Measurements from ENCODE around the gene RHCE.
A peak's percentile ranks its signal among the peaks of the same experiment; 100 is the strongest.

Gene RHCE

GRCh38 chr1:25432749-25433388 lies 12.2 kb upstream of the RHCE start (continued):
- TF ChIP-seq ZBTB26 (tag by site-specific recombination; optimal IDR thresholded peaks at IDR 0.05) (no peak), MYNN (tag by site-specific recombination; IDR thresholded peaks at IDR 0.05; ENCODE audit: borderline replicate concordance) (no peak), GLIS2 (tag by site-specific recombination; IDR thresholded peaks at IDR 0.05) (no peak), ZFP41 (tag by site-specific recombination; IDR thresholded peaks at IDR 0.05; ENCODE audit: borderline replicate concordance) (no peak), ZNF747 (tag by site-specific recombination; IDR thresholded peaks at IDR 0.05) (no peak), ZNF623 (tag by site-specific recombination; IDR thresholded peaks at IDR 0.05) (no peak)

GRCh38 chr1:25431955-25432719 lies 11.5 kb upstream of the RHCE start:
- Histone ChIP-seq H3K4me1 (ENCODE audit: control insufficient read depth, insufficient read depth, low read length) (peaks cover 35% of the 10 kb centered on the region), H3K4me3 (ENCODE audit: low read depth, low read length) (peak overlapping the region; percentile 84), H3K27ac (ENCODE audit: extremely low read depth, low read depth, low read length) (no peak overlapping the region), H3K36me3 (ENCODE audit: control insufficient read depth in 2 of 2, insufficient read depth in 1 of 2, low read length in 2 of 2) (no peaks in the 10 kb centered on the region), H3K9me3 (ENCODE audit: control insufficient read depth, insufficient read depth, low read depth, low read length) (no peaks in the 10 kb centered on the region)
- ChIA-PET POLR2A (interaction anchor here (0.6 to 1.6 kb wide), 3 partner anchors 27 to 254 kb away, joined by 3 to 7 read pairs (median 3); partner anchors contain the start of gene RSRP1), CTCF (interaction anchor here (0.6 to 1.4 kb wide), 4 partner anchors 19 to 193 kb away, joined by 3 to 10 read pairs (median 5); no protein-coding TSS in a partner anchor)
- TF ChIP-seq SCRT2 (tag by site-specific recombination; IDR thresholded peaks at IDR 0.05) = peak; percentile 76
- TF ChIP-seq ZBTB17 (tag by site-specific recombination; IDR thresholded peaks at IDR 0.05) = peak; percentile 67
- TF ChIP-seq ZNF132 (tag by site-specific recombination; IDR thresholded peaks at IDR 0.05; ENCODE audit: borderline replicate concordance) = no peak
- TF ChIP-seq SCRT1 (tag by site-specific recombination; IDR thresholded peaks at IDR 0.05; ENCODE audit: borderline replicate concordance) = peak; percentile 40; the same call in 1 of the 2 replicates
- TF ChIP-seq ZNF18 (tag by site-specific recombination; IDR thresholded peaks at IDR 0.05) = no peak
- no peak for TF ChIP-seq ZNF248 (tag by site-specific recombination; IDR thresholded peaks at IDR 0.05)
- peak; percentile 49; the same call in 1 of the 2 replicates for TF ChIP-seq ZBTB20 (tag by site-specific recombination; IDR thresholded peaks at IDR 0.05)
- TF ChIP-seq OSR2 (tag by site-specific recombination; IDR thresholded peaks at IDR 0.05) = 0 out of 2 replicates have a peak, but pooled peaks have one; percentile 20
- TF ChIP-seq BCL6B (tag by site-specific recombination; IDR thresholded peaks at IDR 0.05) = no peak
- no peak for TF ChIP-seq ZFP41 (tag by site-specific recombination; IDR thresholded peaks at IDR 0.05; ENCODE audit: borderline replicate concordance)

Measured in HEK293 (cell line).